Measurements from ENCODE around the gene DGAT2L6.

The DGAT2L6 gene

GRCh38 chrX:70176938-70177533, at the start of gene DGAT2L6:
Gene DGAT2L6, plus strand, starts transcription at chrX:70177483. Its CDS starts 100 bp downstream, at chrX:70177583.
- no peak for DNase-seq

GRCh38 chrX:70128071-70128470, 49.2 kb upstream of the DGAT2L6 start:
- DNase-seq, result no peak

- no peak for DNase-seq
These were observed 47.5 kb upstream of the DGAT2L6 start for GRCh38 chrX:70129816-70130215.

GRCh38 chrX:70132224-70132623, 45.1 kb upstream of the DGAT2L6 start:
- DNase-seq, result no peak

- DNase-seq, result no peak
These were observed 44.4 kb upstream of the DGAT2L6 start for GRCh38 chrX:70132877-70133302.

GRCh38 chrX:70133303-70134115, 43.8 kb upstream of the DGAT2L6 start, which contains the start of gene IGBP1:
Gene IGBP1, plus strand, starts transcription at chrX:70133447. Its CDS starts 501 bp downstream, at chrX:70133948.
- peak; percentile 67 for DNase-seq

- no peak for DNase-seq
These were observed 43.2 kb upstream of the DGAT2L6 start for GRCh38 chrX:70134116-70134477.

GRCh38 chrX:70138622-70139021, 38.7 kb upstream of the DGAT2L6 start:
- DNase-seq, result no peak

- DNase-seq, result no peak
These were observed 37.5 kb upstream of the DGAT2L6 start for GRCh38 chrX:70139736-70140135.

GRCh38 chrX:70141373-70141772, 35.9 kb upstream of the DGAT2L6 start:
- no peak for DNase-seq

- DNase-seq, result no peak
These were observed 10.4 kb upstream of the DGAT2L6 start for GRCh38 chrX:70166601-70167590.

GRCh38 chrX:70168238-70169188, 8.8 kb upstream of the DGAT2L6 start:
- no peak for DNase-seq

- no peak for DNase-seq
These were observed 8.0 kb upstream of the DGAT2L6 start for GRCh38 chrX:70169281-70169680.

- no peak for DNase-seq
These were observed 5.7 kb upstream of the DGAT2L6 start for GRCh38 chrX:70171624-70172023.

- no peak for DNase-seq
These were observed 5.1 kb upstream of the DGAT2L6 start for GRCh38 chrX:70172221-70172620.

GRCh38 chrX:70172964-70173363, 4.3 kb upstream of the DGAT2L6 start:
- DNase-seq, result no peak

GRCh38 chrX:70174754-70175153, 2.5 kb upstream of the DGAT2L6 start:
- no peak for DNase-seq

- DNase-seq, result no peak
These were observed 1.9 kb upstream of the DGAT2L6 start for GRCh38 chrX:70175338-70175737.

GRCh38 chrX:70183091-70183490, 5.8 kb downstream of the DGAT2L6 start:
- DNase-seq, result no peak

GRCh38 chrX:70190225-70190624, 12.9 kb downstream of the DGAT2L6 start:
- no peak for DNase-seq

- DNase-seq, result peak; percentile 57
These were observed 19.9 kb downstream of the DGAT2L6 start for GRCh38 chrX:70196961-70197720.
